ENCODE measurements around the gene RGS7. TPM values are rescaled to one million over a fixed set of nuclear protein-coding genes. Genes with fewer than 3 reads are reported as not detected.

The RGS7 gene
- total and polyA plus RNA-seq, 2 of the 8 experiments (the other 6 are each of a cell fraction or from before 2014, with no cell fraction given): 1.6 to 3.0 TPM

DNA sequence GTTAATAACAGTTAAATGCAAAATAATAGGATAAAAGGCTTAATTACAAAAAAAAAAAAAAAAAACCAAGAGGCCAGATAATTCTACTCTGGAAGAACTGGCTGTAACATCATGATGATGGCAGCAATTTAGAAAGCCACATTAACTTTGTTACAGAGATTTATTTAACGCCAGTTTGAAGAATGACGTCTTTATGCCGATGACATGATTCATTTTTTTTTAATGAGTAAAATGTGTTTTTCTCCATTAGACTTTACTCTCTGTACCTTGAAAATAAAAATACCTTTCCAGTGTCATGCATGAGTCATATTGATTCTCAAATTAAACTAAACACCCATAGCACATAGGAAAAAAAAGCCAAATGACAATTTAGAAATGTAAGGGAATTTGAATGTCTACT, 226.1 kb downstream of the RGS7 start:
- Histone ChIP-seq H3K4me2 (ENCODE audit: insufficient read depth in 1 of 2, low read depth in 2 of 2, low read length in 2 of 2) (no peak overlapping the region), H3K79me2 (ENCODE audit: control insufficient read depth in 1 of 2, insufficient read depth in 2 of 2, low read length in 2 of 2) (no peaks in the 10 kb centered on the region), H3K27me3 (replicated peaks in 1 of 4; ENCODE audit: control insufficient read depth in 3 of 4, extremely low read depth in 1 of 4, insufficient read depth in 3 of 4, low read length in 3 of 4) (no peaks in the 10 kb centered on the region), H2BK5ac (ENCODE audit: low read depth, low read length) (no peak overlapping the region), H4K20me1 (replicated peaks in 1 of 2; ENCODE audit: control insufficient read depth in 1 of 2, insufficient read depth in 2 of 2, low read length in 2 of 2) (no peaks in the 10 kb centered on the region), H3K4me3 (ENCODE audit: extremely low read depth in 1 of 4, insufficient read depth in 2 of 4, low read depth in 3 of 4, low read length in 4 of 4) (no peak overlapping the region), H4K91ac (replicated peaks; ENCODE audit: insufficient read length, low read length) (no peak overlapping the region), H3K79me1 (ENCODE audit: low read depth, low read length) (no peaks in the 10 kb centered on the region), H3K9ac (replicated peaks in 1 of 4; ENCODE audit: extremely low read depth in 1 of 4, low read depth in 3 of 4, low read length in 3 of 4) (no peak overlapping the region), H3K4ac (replicated peaks; ENCODE audit: insufficient read length, low read depth, low read length) (no peak overlapping the region), H2BK20ac (ENCODE audit: low read length) (no peak overlapping the region), H3K23ac (ENCODE audit: insufficient read length) (no peak overlapping the region), H3K18ac (ENCODE audit: extremely low read depth, low read length) (no peak overlapping the region), H3K23me2 (ENCODE audit: low read depth, low read length) (no peaks in the 10 kb centered on the region), H2BK15ac (ENCODE audit: low read length) (no peak overlapping the region), H3K27ac (ENCODE audit: low read depth, low read length) (no peak overlapping the region), H3K36me3 (ENCODE audit: control insufficient read depth in 2 of 4, insufficient read depth in 4 of 4, low read length in 3 of 4) (no peaks in the 10 kb centered on the region), H2BK120ac (replicated peaks; ENCODE audit: low read depth, low read length) (no peak overlapping the region), H3K9me3 (ENCODE audit: insufficient read depth in 2 of 2, low read depth in 1 of 2, low read length in 1 of 2) (no peaks in the 10 kb centered on the region), H2AFZ (ENCODE audit: low read length) (no peak overlapping the region), H3K4me1 (replicated peaks in 1 of 4; ENCODE audit: control insufficient read depth in 3 of 4, insufficient read depth in 4 of 4, low read length in 3 of 4) (peaks cover 0 to 3% (median 1%) of the 10 kb centered on the region in 4 experiments; a peak in 2 of 7 replicates), H4K5ac (ENCODE audit: insufficient read length, low read depth, low read length) (no peak overlapping the region), H3K56ac (replicated peaks; ENCODE audit: insufficient read length, low read depth, low read length) (no peak overlapping the region), H2BK12ac (ENCODE audit: low read depth, low read length) (no peak overlapping the region), H4K8ac (ENCODE audit: extremely low read depth, insufficient read depth, low read length) (no peak overlapping the region), H2AK5ac (ENCODE audit: low read depth, low read length) (no peak overlapping the region), H3K14ac (ENCODE audit: insufficient read length) (no peak overlapping the region)
- TF ChIP-seq POLR2A (IDR thresholded peaks at IDR 0.05; ENCODE audit: control extremely low read depth in 1 of 2, low read depth in 2 of 2, low read length in 2 of 2) (no peak), TCF12 (IDR thresholded peaks at IDR 0.05; ENCODE audit: low read depth, low read length) (no peak), CEBPB (IDR thresholded peaks at IDR 0.05; ENCODE audit: low read depth, low read length) (no peak)
- POLR2A ChIA-PET (ENCODE audit: partially characterized antibody): interaction anchor here (0.7 kb wide), 1 partner anchor 248 kb away, joined by 3 read pairs; no protein-coding TSS in a partner anchor
- CTCF ChIA-PET (ENCODE audit: partially characterized antibody): no interaction called here
- FAIRE-seq (no peak), DNase-seq (ENCODE audit: low read depth in 1 of 2, low spot score in 2 of 2) (no peak)
- 95% methylated on average over 3 of the region's 3 CpGs; no CpG with 5 or more reads in 1 of the 2 experiments for WGBS, 2 experiments (ENCODE audit: extremely low coverage in 1 of 2, insufficient coverage in 1 of 2, insufficient read length in 1 of 2, insufficient replicate concordance in 2 of 2, low coverage in 1 of 2, low lambda C conversion rate in 2 of 2, missing lambda C conversion rate in 1 of 2)
